GM12878 (cell line): Measurements from ENCODE around the gene ATG4B. TPM values are rescaled to one million over a fixed set of nuclear protein-coding genes. Genes with fewer than 3 reads are reported as not detected.

ENCODE experiments used
- ATAC-seq: fragments of 200-7000 bp; cut with Tn5 transposase; 3 replicates; pipeline ENCODE4 v1.9.1; 2020; ENCODE audit warnings: mild to moderate bottlenecking, moderate library complexity
- BruUV-seq: library from RNA; stranded (reverse); fragments of 400-500 nt; replicated peaks from 2 replicates; lab custom pipeline; 2021; lab: Mats Ljungman, UMichigan
- CTCF ChIA-PET: fragments of 300-600 bp; sonication (Branson Sonifier 250); formaldehyde crosslinking; extraction: SDS; loops from one replicate; lab custom pipeline; 2021; ENCODE audit warnings: inconsistent platforms; lab: Yijun Ruan, JAX
- POLR2A ChIA-PET: fragments of 350-600 bp; formaldehyde crosslinking; extraction: SDS; loops from one replicate; lab custom pipeline; 2021; ENCODE audit warnings: inconsistent platforms; lab: Charles Lee
- RAD21 ChIA-PET: fragments of 300-600 bp; sonication (Branson Sonifier 250); formaldehyde crosslinking; loops from one replicate; lab custom pipeline; 2023; ENCODE audit warnings: antibody characterized with exemption; ENCODE audit not compliant: unreplicated experiment; lab: Charles Lee
- SMC1A ChIA-PET: fragments of 300-600 bp; sonication (Branson Sonifier 250); formaldehyde crosslinking; loops from one replicate; lab custom pipeline; 2023; ENCODE audit not compliant: unreplicated experiment, uncharacterized antibody; lab: Charles Lee
- DNase-seq: peaks from one replicate; pipeline ENCODE4 v3.0.0-alpha.2; 2011; ENCODE audit warnings: low read depth, low spot score
- FAIRE-seq: peaks from 3 replicates; lab custom pipeline; 2011; peaks lifted over from hg19 to GRCh38; lab: Jason Lieb, UNC
- H2AFZ ChIP-seq: 2 replicates; pipeline ENCODE4 v1.6.0; 2011; ENCODE audit warnings: low read depth, low read length, control low read depth; ENCODE audit not compliant: control insufficient read depth
- H3K27ac ChIP-seq: 2 replicates; pipeline ENCODE4 v1.5.1; 2011; ENCODE audit warnings: control low read depth; ENCODE audit not compliant: control insufficient read depth, insufficient read depth
- H3K27me3 ChIP-seq, 2 experiments: replicated peaks in 1 of 2; 2 replicates each; pipeline versions ENCODE4 v1.6.0 to v1.6.1; 2011; ENCODE audit warnings: low read length in 1 of 2; ENCODE audit not compliant: control insufficient read depth in 2 of 2, insufficient read depth in 2 of 2
- H3K36me3 ChIP-seq, 2 experiments: 2 replicates each; pipeline ENCODE4 v1.5.1; 2011; ENCODE audit warnings: low read length in 1 of 2; ENCODE audit not compliant: control insufficient read depth in 2 of 2, insufficient read depth in 2 of 2
- H3K4me1 ChIP-seq: 2 replicates; pipeline ENCODE4 v1.6.1; 2011; ENCODE audit warnings: mild to moderate bottlenecking, low read length, moderate library complexity, mixed read lengths; ENCODE audit not compliant: control insufficient read depth, insufficient read depth
- H3K4me2 ChIP-seq: 2 replicates; pipeline ENCODE4 v1.6.0; 2011; ENCODE audit warnings: control low read depth; ENCODE audit not compliant: control insufficient read depth, insufficient read depth
- H3K4me3 ChIP-seq: fragments of 200-600 bp; sonication (generic); 2 replicates; pipeline ENCODE4 v1.5.1; 2016
- H3K79me2 ChIP-seq: 2 replicates; pipeline ENCODE4 v1.6.0; 2011; ENCODE audit warnings: low read length; ENCODE audit not compliant: control insufficient read depth, insufficient read depth
- H3K9ac ChIP-seq: 2 replicates; pipeline ENCODE4 v1.8.0; 2011; ENCODE audit warnings: low read length, control low read depth, mixed read lengths; ENCODE audit not compliant: control insufficient read depth, insufficient read depth
- H3K9me3 ChIP-seq: replicated peaks from 3 replicates; pipeline ENCODE4 v1.5.1; 2011; ENCODE audit warnings: mild to moderate bottlenecking, low read length; ENCODE audit not compliant: control insufficient read depth, insufficient read depth
- H4K20me1 ChIP-seq: 2 replicates; pipeline ENCODE4 v1.6.0; 2011; ENCODE audit not compliant: control insufficient read depth, insufficient read depth
- BMI1 ChIP-seq: fragments of 450-650 bp; IDR thresholded peaks from 2 replicates; pipeline ENCODE4 v1.6.1; 2016; ENCODE audit warnings: mild to moderate bottlenecking, moderate library complexity, borderline replicate concordance
- CBX5 ChIP-seq: sonication (generic); IDR thresholded peaks from 2 replicates; pipeline ENCODE4 v1.6.1; 2016; ENCODE audit warnings: low read depth, moderate library complexity, mild to moderate bottlenecking, inconsistent platforms
- CHD2 ChIP-seq: IDR thresholded peaks from 2 replicates; pipeline ENCODE4 v1.6.1; 2011; ENCODE audit warnings: low read depth, low read length, improper control_type of control experiment, borderline replicate concordance
- HDAC2 ChIP-seq: fragments of 200-600 bp; sonication (generic); IDR thresholded peaks from 2 replicates; pipeline ENCODE4 v1.6.1; 2017
- SP1 ChIP-seq: IDR thresholded peaks from one replicate; pipeline ENCODE4 v1.6.1; 2011; ENCODE audit warnings: low read depth, low read length
- ZNF24 ChIP-seq: fragments of 450-650 bp; IDR thresholded peaks from 2 replicates; pipeline ENCODE4 v1.6.1; 2017; ENCODE audit warnings: antibody characterized with exemption, mild to moderate bottlenecking
- WGBS: methylation state at CpG from one replicate; pipeline ENCODE4 v1.1.6; 2016; ENCODE audit warnings: low lambda C conversion rate; ENCODE audit not compliant: insufficient replicate concordance, insufficient coverage; ENCODE audit errors: missing lambda C conversion rate; 5-methylcytosine and 5-hydroxymethylcytosine counted together
- in situ Hi-C: fragments of 300-500 bp; cut with MboI; formaldehyde crosslinking; loops from 9 replicates; pipeline ENCODE4 v1.14.3; 2018; ENCODE audit warnings: mixed read lengths
- intact Hi-C: fragments of 100-400 bp; cut with micrococcal nuclease; formaldehyde crosslinking; loops from one replicate; pipeline ENCODE4 v1.14.2; 2022; ENCODE audit not compliant: unreplicated experiment
- polyA plus RNA-seq, 11 experiments: library from polyadenylated mRNA; depleted of rRNA in 4 of 11; unstranded in 6 of 11; stranded (reverse) in 5 of 11; fragments of >200 nt; fragmentation: Nextera tagmentation in 4 of 11; fragmentation: Illumina TruSeq in 1 of 11; extraction: Ambion mirVana in 4 of 11; extraction: Trizol in 1 of 11; gene quantifications; 1 replicate in 1 of 11; 2 replicates in 10 of 11; pipeline versions ENCODE4 v1.2.1 to v1.2.3, GENCODE V29; 2011 to 2016; ENCODE audit warnings: inconsistent platforms in 2 of 11, missing spikeins in 2 of 11, low read depth in 1 of 11
- total RNA-seq, 4 experiments: library from RNA; depleted of rRNA in 3 of 4; stranded (reverse); fragments of >200 nt in 3 of 4; fragmentation: Illumina TruSeq in 1 of 4; extraction: Trizol in 1 of 4; gene quantifications; 2 replicates each; pipeline versions ENCODE4 v1.2.1 to v1.2.3, GENCODE V29; 2013 to 2021
- TF ChIP-seq, protein P1 (sequence below): fragments of 450-650 bp; formaldehyde crosslinking; IDR thresholded peaks from 2 replicates; pipeline ENCODE4 v1.5.0; 2022; ENCODE audit warnings: mild to moderate bottlenecking, missing genetic modification characterization

The ATG4B gene
- total and polyA plus RNA-seq, 10 of the 15 experiments (the other 5 are each of a cell fraction or from before 2014, with no cell fraction given): 5.8 to 84.1 (median 64.9) TPM

- TF ChIP-seq CHD2 (no peak), ZNF24 (no peak), BMI1 (no peak), HDAC2 (no peak)
- TF ChIP-seq, protein P1, sequence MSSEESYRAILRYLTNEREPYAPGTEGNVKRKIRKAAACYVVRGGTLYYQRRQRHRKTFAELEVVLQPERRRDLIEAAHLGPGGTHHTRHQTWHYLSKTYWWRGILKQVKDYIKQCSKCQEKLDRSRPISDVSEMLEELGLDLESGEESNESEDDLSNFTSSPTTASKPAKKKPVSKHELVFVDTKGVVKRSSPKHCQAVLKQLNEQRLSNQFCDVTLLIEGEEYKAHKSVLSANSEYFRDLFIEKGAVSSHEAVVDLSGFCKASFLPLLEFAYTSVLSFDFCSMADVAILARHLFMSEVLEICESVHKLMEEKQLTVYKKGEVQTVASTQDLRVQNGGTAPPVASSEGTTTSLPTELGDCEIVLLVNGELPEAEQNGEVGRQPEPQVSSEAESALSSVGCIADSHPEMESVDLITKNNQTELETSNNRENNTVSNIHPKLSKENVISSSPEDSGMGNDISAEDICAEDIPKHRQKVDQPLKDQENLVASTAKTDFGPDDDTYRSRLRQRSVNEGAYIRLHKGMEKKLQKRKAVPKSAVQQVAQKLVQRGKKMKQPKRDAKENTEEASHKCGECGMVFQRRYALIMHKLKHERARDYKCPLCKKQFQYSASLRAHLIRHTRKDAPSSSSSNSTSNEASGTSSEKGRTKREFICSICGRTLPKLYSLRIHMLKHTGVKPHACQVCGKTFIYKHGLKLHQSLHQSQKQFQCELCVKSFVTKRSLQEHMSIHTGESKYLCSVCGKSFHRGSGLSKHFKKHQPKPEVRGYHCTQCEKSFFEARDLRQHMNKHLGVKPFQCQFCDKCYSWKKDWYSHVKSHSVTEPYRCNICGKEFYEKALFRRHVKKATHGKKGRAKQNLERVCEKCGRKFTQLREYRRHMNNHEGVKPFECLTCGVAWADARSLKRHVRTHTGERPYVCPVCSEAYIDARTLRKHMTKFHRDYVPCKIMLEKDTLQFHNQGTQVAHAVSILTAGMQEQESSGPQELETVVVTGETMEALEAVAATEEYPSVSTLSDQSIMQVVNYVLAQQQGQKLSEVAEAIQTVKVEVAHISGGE (CRISPR knock-in tag): no peak
These were observed 65.6 kb downstream of the ATG4B start (continued) for GRCh38 chr2:241703032-241703604.

GRCh38 chr2:241706537-241706936, 69.0 kb downstream of the ATG4B start:
- TF ChIP-seq SP1 (no peak), CBX5 (peak; percentile 61; the same call in 1 of the 2 replicates)
- Histone ChIP-seq H4K20me1 (no peaks in the 10 kb centered on the region), H2AFZ (no peak overlapping the region), H3K4me1 (0 out of 2 replicates have a peak, but pooled peaks cover 6% of the 10 kb centered on the region), H3K79me2 (peaks cover 12% of the 10 kb centered on the region), H3K4me3 (no peak overlapping the region), H3K27ac (no peak overlapping the region), H3K4me2 (no peak overlapping the region), H3K9ac (no peak overlapping the region), H3K36me3 (peaks cover 8 to 11% of the 10 kb centered on the region in 2 experiments; a peak in 3 of 4 replicates), H3K27me3 (no peaks in the 10 kb centered on the region), H3K9me3 (peaks cover 4% of the 10 kb centered on the region; the same call in 1 of the 3 replicates)
- no peak for ATAC-seq
- SMC1A ChIA-PET: no interaction called here
- POLR2A ChIA-PET: interaction anchor here (0.7 to 0.9 kb wide), 3 partner anchors 19 to 411 kb away, joined by 3 to 7 read pairs (median 6); no protein-coding TSS in a partner anchor
- no peak for DNase-seq
- intact Hi-C loops (no loop called here), in situ Hi-C loops (no loop called here)
- no peak for FAIRE-seq
- RAD21 ChIA-PET: no interaction called here
- CTCF ChIA-PET: interaction anchor here (0.8 kb wide), 1 partner anchor 11 kb away, joined by 3 read pairs; no protein-coding TSS in a partner anchor
- 100% methylated on average over 5 of the region's 6 CpGs for WGBS
- BruUV-seq: no TSS peak
